HepG2 (cell line): ENCODE data around the gene BYSL. TPM values are rescaled to one million over a fixed set of nuclear protein-coding genes. Genes with fewer than 3 reads are reported as not detected.

Source experiments
- ARNT ChIP-seq: fragments of 450-650 bp; IDR thresholded peaks from 2 replicates; pipeline ENCODE4 v1.6.1; 2017
- CBX1 ChIP-seq: IDR thresholded peaks from one replicate; pipeline ENCODE4 v1.6.1; 2016; ENCODE audit warnings: antibody characterized with exemption, low read depth
- CBX5 ChIP-seq: sonication (generic); formaldehyde crosslinking; IDR thresholded peaks from 2 replicates; pipeline ENCODE4 v1.4.0; 2020; ENCODE audit warnings: missing genetic modification reagents, borderline replicate concordance
- HOXA3 ChIP-seq: sonication (generic); formaldehyde crosslinking; IDR thresholded peaks from 2 replicates; pipeline ENCODE4 v1.5.0; 2020; ENCODE audit warnings: missing genetic modification reagents
- HOXA5 ChIP-seq: sonication (generic); formaldehyde crosslinking; IDR thresholded peaks from 2 replicates; pipeline ENCODE4 v1.4.0; 2020; ENCODE audit warnings: missing genetic modification reagents
- MTF1 ChIP-seq: sonication (generic); formaldehyde crosslinking; IDR thresholded peaks from 2 replicates; pipeline ENCODE4 v1.5.0; 2020; ENCODE audit warnings: missing genetic modification reagents
- SALL2 ChIP-seq: sonication (generic); formaldehyde crosslinking; IDR thresholded peaks from 2 replicates; pipeline ENCODE4 v1.8.1; 2023; ENCODE audit warnings: mild to moderate bottlenecking, missing genetic modification reagents, inconsistent platforms
- SNAPC2 ChIP-seq: sonication (generic); formaldehyde crosslinking; IDR thresholded peaks from 2 replicates; pipeline ENCODE4 v1.8.1; 2022; ENCODE audit warnings: mild to moderate bottlenecking, missing genetic modification reagents
- TSC22D2 ChIP-seq: sonication (generic); formaldehyde crosslinking; IDR thresholded peaks from 2 replicates; pipeline ENCODE4 v1.5.1; 2020; ENCODE audit warnings: missing genetic modification reagents, mild to moderate bottlenecking, borderline replicate concordance
- ZMAT3 ChIP-seq: sonication (generic); formaldehyde crosslinking; conservative IDR thresholded peaks from 2 replicates; pipeline ENCODE4 v1.7.0; 2021; ENCODE audit warnings: missing genetic modification reagents
- ZNF260 ChIP-seq: sonication (generic); formaldehyde crosslinking; IDR thresholded peaks from 2 replicates; pipeline ENCODE4 v1.4.0; 2020; ENCODE audit warnings: missing genetic modification reagents, low read depth, mild to moderate bottlenecking, borderline replicate concordance
- ZNF3 ChIP-seq: IDR thresholded peaks from 2 replicates; pipeline ENCODE4 v1.7.0; 2017; ENCODE audit warnings: inconsistent platforms
- ZNF501 ChIP-seq: sonication (generic); formaldehyde crosslinking; IDR thresholded peaks from 2 replicates; pipeline ENCODE4 v1.5.1; 2020; ENCODE audit warnings: mild to moderate bottlenecking, moderate library complexity, missing genetic modification reagents
- ZNF552 ChIP-seq: sonication (generic); formaldehyde crosslinking; IDR thresholded peaks from 2 replicates; pipeline ENCODE4 v1.9.0; 2022; ENCODE audit warnings: missing genetic modification reagents, mild to moderate bottlenecking, borderline replicate concordance
- ZNF607 ChIP-seq: sonication (generic); formaldehyde crosslinking; IDR thresholded peaks from 2 replicates; pipeline ENCODE4 v1.5.1; 2020; ENCODE audit warnings: missing genetic modification reagents, mild to moderate bottlenecking, borderline replicate concordance
- ZNF703 ChIP-seq: sonication (generic); formaldehyde crosslinking; IDR thresholded peaks from 2 replicates; pipeline ENCODE4 v1.5.1; 2020; ENCODE audit warnings: missing genetic modification reagents, mild to moderate bottlenecking, moderate library complexity, borderline replicate concordance
- ZNF768 ChIP-seq: sonication (generic); formaldehyde crosslinking; IDR thresholded peaks from 2 replicates; pipeline ENCODE4 v1.4.0; 2020; ENCODE audit warnings: missing genetic modification reagents
- ZNF816 ChIP-seq: sonication (generic); formaldehyde crosslinking; IDR thresholded peaks from 2 replicates; pipeline ENCODE4 v1.8.0; 2022; ENCODE audit warnings: missing genetic modification reagents, mild to moderate bottlenecking, borderline replicate concordance
- polyA plus RNA-seq, 8 experiments: library from polyadenylated mRNA; depleted of rRNA in 3 of 8; stranded (reverse) in 7 of 8; unstranded in 1 of 8; fragments of >200 nt; fragmentation: Illumina TruSeq in 4 of 8; extraction: Trizol in 4 of 8; gene quantifications; 2 replicates each; pipeline versions ENCODE4 v1.2.1 to v1.2.3, GENCODE V29; 2011 to 2016; ENCODE audit warnings: low read depth in 4 of 8, missing spikeins in 1 of 8, mixed read lengths in 1 of 8; ENCODE audit not compliant: insufficient read depth in 1 of 8
- total RNA-seq, 5 experiments: library from RNA; depleted of rRNA; stranded (reverse); fragments of >200 nt; fragmentation: Illumina TruSeq; extraction: Trizol; gene quantifications; 2 replicates each; pipeline ENCODE4 v1.2.3, GENCODE V29; 2016; ENCODE audit warnings: low read depth in 1 of 5
- TF ChIP-seq, protein P1 (sequence below): sonication (generic); formaldehyde crosslinking; IDR thresholded peaks from 2 replicates; pipeline ENCODE4 v1.8.1; 2023; ENCODE audit warnings: mild to moderate bottlenecking, missing genetic modification reagents
- TF ChIP-seq, protein P2 (sequence below): sonication (generic); formaldehyde crosslinking; IDR thresholded peaks from 2 replicates; pipeline ENCODE4 v1.4.0; 2020; ENCODE audit warnings: missing genetic modification reagents, borderline replicate concordance
- TF ChIP-seq, protein P3 (sequence below), 2 experiments: sonication (generic) in 1 of 2; formaldehyde crosslinking in 1 of 2; IDR thresholded peaks; 2 replicates each; pipeline versions ENCODE4 v1.6.1 to v1.9.0; 2014 to 2022; ENCODE audit warnings: antibody characterized with exemption in 1 of 2, borderline replicate concordance in 1 of 2, inconsistent platforms in 1 of 2, low read depth in 1 of 2, missing genetic modification reagents in 1 of 2

Gene BYSL
- total and polyA plus RNA-seq, 2 of the 13 experiments (the other 11 are each of a cell fraction or from before 2014, with no cell fraction given): 27.9 to 28.6 TPM

DNA sequence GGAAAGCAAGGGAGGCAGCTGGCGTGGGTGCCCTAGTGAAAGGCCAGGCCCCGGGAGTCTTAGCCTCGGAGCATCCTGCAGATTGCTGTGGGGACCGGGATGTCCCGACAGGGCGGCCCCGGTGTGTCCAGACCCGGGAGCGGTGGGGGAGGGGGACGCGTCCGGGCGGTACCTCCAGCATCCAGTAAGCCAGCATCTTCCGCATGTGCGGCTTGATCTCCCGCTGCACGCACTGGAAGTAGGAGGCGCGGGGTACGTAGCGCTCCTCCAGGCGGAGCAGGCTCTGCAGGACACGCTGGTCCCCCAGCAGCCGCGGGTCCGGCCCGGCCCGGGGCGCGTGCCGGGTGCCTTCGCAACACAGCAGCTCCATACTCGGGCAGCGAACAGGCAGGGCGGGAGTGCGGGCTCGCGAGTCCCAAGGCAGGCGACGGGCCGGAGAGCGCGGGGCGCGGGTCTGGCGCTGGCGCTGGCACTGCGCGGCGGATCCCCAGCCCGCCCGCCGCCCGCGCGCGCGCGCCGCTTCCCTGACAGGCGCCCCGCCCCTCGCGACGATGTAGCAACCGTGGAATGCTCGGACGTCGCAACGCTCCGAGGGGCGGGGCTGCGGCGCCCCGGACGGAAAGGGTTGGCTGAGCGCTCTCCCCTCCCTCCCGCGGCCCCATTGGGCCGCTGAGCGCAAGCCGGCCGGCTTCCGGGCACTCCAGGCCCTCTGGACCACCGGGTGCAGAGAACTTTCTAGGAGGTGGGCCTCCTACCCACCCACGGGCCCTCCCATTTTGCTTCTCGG, 20.2 kb downstream of the BYSL start, which contains the start of gene CCND3 (continued):
- TF ChIP-seq, protein P1, sequence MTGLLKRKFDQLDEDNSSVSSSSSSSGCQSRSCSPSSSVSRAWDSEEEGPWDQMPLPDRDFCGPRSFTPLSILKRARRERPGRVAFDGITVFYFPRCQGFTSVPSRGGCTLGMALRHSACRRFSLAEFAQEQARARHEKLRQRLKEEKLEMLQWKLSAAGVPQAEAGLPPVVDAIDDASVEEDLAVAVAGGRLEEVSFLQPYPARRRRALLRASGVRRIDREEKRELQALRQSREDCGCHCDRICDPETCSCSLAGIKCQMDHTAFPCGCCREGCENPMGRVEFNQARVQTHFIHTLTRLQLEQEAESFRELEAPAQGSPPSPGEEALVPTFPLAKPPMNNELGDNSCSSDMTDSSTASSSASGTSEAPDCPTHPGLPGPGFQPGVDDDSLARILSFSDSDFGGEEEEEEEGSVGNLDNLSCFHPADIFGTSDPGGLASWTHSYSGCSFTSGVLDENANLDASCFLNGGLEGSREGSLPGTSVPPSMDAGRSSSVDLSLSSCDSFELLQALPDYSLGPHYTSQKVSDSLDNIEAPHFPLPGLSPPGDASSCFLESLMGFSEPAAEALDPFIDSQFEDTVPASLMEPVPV: no peak; the same call in 1 of the 2 replicates
- TF ChIP-seq ZNF703 (CRISPR knock-in tag) (no peak), ZNF552 (CRISPR knock-in tag) (no peak), SNAPC2 (CRISPR knock-in tag) (no peak), ZNF260 (no peak), ZNF607 (CRISPR knock-in tag) (no peak), ZMAT3 (CRISPR knock-in tag) (peak; percentile 70; the same call in 1 of the 2 replicates), SALL2 (CRISPR knock-in tag) (peak; percentile 76), CBX5 (CRISPR knock-in tag) (no peak; the same call in 1 of the 2 replicates), HOXA5 (CRISPR knock-in tag) (peak; percentile 34; the same call in 1 of the 2 replicates), CBX1 (no peak), ZNF768 (peak; percentile 46), ARNT (no peak), ZNF3 (no peak), HOXA3 (CRISPR knock-in tag) (peak; percentile 64), TSC22D2 (CRISPR knock-in tag) (no peak), ZNF816 (CRISPR knock-in tag) (no peak), MTF1 (CRISPR knock-in tag) (0 out of 2 replicates have a peak, but pooled peaks have one; percentile 16), ZNF501 (CRISPR knock-in tag) (no peak)
- TF ChIP-seq, protein P2, sequence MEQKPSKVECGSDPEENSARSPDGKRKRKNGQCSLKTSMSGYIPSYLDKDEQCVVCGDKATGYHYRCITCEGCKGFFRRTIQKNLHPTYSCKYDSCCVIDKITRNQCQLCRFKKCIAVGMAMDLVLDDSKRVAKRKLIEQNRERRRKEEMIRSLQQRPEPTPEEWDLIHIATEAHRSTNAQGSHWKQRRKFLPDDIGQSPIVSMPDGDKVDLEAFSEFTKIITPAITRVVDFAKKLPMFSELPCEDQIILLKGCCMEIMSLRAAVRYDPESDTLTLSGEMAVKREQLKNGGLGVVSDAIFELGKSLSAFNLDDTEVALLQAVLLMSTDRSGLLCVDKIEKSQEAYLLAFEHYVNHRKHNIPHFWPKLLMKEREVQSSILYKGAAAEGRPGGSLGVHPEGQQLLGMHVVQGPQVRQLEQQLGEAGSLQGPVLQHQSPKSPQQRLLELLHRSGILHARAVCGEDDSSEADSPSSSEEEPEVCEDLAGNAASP (CRISPR knock-in tag): no peak; the same call in 1 of the 2 replicates
- TF ChIP-seq, protein P3, sequence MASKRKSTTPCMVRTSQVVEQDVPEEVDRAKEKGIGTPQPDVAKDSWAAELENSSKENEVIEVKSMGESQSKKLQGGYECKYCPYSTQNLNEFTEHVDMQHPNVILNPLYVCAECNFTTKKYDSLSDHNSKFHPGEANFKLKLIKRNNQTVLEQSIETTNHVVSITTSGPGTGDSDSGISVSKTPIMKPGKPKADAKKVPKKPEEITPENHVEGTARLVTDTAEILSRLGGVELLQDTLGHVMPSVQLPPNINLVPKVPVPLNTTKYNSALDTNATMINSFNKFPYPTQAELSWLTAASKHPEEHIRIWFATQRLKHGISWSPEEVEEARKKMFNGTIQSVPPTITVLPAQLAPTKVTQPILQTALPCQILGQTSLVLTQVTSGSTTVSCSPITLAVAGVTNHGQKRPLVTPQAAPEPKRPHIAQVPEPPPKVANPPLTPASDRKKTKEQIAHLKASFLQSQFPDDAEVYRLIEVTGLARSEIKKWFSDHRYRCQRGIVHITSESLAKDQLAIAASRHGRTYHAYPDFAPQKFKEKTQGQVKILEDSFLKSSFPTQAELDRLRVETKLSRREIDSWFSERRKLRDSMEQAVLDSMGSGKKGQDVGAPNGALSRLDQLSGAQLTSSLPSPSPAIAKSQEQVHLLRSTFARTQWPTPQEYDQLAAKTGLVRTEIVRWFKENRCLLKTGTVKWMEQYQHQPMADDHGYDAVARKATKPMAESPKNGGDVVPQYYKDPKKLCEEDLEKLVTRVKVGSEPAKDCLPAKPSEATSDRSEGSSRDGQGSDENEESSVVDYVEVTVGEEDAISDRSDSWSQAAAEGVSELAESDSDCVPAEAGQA (IDR thresholded peaks at IDR 0.05; ENCODE audit: low read depth): no peak
- TF ChIP-seq, protein P3 (CRISPR knock-in tag; IDR thresholded peaks at IDR 0.05; ENCODE audit: borderline replicate concordance): no peak
